ENCODE results near the gene STRIP1.

Gene STRIP1, protein sequence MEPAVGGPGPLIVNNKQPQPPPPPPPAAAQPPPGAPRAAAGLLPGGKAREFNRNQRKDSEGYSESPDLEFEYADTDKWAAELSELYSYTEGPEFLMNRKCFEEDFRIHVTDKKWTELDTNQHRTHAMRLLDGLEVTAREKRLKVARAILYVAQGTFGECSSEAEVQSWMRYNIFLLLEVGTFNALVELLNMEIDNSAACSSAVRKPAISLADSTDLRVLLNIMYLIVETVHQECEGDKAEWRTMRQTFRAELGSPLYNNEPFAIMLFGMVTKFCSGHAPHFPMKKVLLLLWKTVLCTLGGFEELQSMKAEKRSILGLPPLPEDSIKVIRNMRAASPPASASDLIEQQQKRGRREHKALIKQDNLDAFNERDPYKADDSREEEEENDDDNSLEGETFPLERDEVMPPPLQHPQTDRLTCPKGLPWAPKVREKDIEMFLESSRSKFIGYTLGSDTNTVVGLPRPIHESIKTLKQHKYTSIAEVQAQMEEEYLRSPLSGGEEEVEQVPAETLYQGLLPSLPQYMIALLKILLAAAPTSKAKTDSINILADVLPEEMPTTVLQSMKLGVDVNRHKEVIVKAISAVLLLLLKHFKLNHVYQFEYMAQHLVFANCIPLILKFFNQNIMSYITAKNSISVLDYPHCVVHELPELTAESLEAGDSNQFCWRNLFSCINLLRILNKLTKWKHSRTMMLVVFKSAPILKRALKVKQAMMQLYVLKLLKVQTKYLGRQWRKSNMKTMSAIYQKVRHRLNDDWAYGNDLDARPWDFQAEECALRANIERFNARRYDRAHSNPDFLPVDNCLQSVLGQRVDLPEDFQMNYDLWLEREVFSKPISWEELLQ

DNA sequence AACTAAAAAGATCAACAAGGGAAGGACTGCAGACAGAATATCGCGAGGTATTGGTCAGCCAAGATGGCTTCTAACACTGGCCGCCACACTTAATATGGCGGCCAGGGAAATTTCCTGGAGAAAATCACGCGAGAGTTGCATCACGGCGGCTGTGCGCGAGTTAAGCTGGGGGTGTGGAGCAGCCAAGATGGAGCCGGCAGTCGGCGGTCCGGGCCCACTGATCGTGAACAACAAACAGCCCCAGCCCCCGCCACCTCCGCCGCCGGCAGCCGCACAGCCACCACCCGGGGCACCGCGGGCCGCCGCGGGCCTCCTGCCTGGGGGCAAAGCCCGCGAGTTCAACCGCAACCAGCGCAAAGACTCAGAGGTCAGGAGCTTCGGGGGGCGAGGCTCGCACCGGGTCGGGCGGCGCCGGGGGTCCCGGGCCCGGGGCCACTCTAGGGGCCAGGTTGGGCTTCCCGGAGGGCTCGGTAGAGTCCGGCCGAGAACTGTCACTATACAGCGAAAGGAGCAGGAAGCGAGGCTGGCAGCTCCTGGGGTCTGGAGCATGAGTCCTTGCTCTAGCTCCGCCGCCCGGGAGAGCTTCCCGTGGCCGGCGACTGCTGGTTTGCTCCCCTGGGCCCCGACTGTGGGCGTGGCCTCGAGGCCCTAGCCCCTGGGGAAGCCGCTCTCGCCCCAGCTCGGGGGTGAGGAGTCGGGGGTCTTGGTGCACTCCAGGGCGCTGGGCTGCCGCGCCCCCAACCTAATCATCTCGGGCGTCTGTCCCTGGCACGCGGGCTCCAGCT is at the start of gene STRIP1:
Gene STRIP1, plus strand, starts transcription at position 174 of the 785 bp plus-strand sequence. Its CDS starts 14 bp downstream, at position 188.
- DNase-seq, result peak; percentile 94

DNA sequence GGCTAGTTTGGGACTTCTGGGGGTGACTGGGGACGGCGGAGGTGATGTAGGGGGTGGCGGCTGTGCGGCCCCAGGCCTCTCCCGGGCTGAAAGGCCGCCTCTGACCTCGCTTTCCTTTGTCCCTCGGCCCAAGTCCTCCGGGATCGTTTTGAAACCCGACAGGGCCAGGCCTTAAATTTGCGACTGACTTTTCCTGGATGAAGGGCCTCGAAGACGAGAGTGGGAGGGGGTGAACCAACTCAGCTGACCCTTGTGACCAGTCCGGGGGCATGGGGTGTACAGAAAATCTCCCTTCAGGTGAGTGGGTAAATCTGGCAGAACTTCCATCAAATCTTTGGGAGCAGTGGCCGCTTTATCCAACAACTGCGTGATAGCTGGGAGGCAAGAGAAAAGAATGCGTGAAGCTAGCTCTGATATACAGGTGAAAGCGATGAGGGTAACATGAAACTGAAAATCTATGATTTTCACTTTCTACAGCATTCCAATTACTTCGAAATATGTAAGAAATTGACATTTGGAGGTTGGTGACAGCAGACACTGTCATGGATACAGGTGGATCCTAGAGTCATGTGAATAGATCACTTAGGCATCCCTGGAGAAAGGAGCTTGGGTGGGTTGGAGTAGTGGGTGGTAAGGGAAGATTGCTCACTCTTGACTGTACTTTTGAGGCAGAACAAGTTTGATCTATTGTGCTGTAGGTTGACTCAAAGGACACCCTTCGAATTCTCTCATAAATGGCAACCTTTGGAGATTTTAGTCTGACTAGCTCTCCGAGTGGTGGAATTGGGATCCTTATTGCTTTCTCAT is 49.0 kb upstream of the STRIP1 start:
- no peak for DNase-seq

DNA sequence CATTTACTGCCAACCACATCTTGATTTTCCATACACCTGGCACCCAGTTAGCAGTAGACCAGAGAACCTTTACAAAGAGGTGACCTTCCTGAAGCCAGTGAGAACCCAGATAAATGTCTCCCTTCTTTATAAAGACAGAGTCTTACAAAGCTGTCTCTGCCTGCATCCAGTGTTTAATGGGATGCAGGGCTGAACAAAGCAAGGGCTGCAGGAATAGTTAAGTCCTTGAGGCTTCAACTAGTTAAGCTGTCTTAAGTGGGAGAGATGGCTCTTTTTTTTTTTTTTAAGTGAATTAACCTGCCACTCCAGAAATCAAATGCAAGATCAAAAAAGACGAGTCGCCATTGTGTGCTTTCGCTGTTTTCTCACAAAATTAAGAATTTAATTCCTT is 48.4 kb upstream of the STRIP1 start:
- no peak for DNase-seq

DNA sequence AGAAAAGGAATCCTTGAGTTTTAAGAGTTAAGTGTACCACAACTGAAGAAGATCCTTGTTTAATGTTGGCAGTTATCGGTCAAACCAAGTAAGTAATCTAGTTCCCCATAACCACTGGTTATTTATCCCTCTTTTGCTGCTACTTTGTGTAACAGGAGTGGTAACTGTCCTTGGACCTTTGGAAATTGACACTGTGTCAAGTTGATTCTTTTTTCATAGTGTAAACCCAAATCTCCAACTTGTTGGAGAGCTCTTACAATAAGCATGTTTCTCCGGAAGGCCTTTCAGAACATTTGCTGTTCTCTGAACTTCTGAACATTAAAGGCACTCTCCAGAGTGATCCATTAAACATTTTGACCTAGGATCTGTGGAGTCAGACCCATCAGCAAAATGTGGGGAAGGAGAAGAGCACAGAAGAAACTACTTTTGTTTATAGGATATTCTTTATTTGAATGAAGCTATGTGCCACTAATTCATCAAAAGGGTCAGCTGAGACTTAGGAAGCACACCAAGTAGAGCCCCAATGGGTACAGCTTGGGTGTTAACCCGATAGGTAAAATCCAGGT is 46.0 kb upstream of the STRIP1 start:
- DNase-seq, result no peak

DNA sequence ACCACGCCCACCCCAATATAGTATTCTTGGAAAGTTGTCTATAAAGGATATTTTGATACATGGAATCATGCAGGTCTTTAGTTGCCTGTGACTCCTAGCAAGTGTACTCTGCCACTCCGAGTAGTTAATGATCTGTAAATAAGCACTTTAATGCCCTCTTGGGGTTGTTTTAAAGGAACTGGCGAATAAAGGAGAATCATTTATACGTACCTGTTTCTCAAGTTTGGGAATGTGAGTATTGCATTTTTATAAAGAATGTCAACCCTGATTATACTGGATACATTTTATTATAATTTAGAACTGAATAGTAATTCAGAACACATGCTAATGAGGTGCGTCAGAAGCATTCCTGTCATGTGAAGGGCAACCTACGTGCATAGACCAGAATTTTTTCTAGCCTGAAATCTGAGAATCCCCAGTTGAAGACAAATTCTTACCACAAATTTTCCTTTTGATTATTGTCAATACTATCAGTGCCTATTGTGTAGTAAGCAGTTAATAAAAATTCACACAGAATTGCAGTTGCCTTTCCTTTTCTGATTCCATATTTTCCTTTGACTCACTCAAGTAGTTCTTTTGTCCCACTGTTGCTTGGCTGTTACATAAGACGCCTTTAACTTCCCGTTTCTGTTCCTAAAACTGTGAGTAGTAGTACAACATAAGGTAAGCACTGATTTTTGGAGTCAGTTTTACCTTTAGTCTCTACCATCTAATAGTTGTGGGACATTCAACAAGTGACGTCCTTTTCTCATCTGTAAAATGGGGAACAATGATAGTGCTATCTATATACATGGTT is 44.7 kb upstream of the STRIP1 start:
- DNase-seq, result no peak

DNA sequence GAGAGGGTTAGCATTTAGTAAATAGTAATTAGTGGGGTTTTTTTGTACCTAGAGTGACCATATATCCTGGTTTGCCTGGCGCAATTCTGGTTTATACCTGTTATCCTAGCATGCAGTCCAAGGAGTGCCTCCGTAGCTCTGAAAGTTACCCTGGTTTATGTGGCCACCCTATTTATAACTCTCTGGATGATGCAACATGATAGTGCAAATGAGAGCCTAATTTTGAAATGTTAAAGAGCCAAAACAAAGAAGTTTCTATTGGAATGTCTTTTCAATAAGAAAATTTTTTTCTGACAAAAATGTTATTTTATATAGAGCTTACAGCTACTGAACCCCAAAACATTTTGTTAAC is 44.1 kb upstream of the STRIP1 start:
- DNase-seq, result no peak

DNA sequence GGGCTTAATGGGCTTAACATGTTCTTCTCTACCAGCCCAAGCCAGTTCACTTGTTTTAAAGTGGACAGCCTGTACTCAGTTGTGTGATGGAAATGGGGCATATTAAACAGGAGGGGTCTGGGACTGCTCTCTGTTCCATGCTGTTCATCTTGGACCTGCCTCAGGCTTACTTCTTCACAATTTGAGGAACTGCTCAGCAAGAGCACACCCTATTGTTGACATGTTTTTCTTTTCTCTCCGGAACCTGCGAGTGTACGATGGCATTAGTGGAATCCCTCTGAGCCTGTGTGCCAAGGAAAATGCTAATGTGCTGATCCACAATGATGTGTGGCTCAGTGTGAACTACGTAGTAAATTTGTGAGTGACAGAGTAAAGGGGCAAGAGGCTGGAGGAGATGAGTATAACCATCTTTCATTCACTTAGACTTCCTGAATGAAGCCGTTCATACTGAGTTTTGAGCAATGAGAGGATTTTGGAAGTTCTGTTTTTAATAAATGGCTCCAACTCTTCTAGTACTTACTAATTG is 43.0 kb upstream of the STRIP1 start:
- DNase-seq, result no peak

DNA sequence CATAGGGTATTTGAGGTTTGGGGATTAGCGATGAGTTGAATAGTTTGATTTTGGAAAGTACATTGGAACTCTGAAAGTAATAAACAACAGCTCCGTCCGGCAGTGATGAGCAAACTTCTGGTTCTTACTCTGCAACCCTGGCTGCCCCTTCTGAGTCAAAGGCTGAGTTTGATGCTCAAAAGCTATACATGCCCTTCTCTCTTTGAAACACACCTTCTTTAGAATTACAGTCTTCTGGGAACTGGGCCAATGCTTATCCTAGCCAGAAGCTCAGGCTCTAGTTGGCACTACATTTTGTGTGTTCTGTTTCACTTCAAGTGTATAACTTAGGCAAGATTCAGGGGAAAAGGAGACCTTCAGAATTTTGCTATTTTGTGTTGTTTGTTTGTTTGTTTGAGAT is 40.5 kb upstream of the STRIP1 start:
- no peak for DNase-seq

DNA sequence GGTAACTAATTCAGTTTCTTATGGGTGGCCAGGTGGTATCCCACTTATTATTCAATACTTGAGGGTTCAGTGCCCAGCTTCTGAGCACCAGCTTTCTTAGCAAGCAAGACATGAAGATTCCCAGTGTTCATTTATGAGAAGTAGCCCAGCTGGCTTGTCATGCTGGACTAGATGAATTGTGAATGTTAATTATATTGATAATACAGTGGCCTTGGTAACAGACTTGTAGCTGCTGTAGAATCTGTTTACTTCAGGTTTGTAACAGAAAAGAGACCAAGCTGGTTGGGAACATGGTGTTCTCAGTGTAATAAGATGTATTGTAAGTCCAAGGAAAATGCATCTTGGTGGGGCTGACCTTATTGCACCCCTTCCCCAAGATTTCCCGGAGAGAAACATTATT is 39.8 kb upstream of the STRIP1 start:
- DNase-seq, result no peak

DNA sequence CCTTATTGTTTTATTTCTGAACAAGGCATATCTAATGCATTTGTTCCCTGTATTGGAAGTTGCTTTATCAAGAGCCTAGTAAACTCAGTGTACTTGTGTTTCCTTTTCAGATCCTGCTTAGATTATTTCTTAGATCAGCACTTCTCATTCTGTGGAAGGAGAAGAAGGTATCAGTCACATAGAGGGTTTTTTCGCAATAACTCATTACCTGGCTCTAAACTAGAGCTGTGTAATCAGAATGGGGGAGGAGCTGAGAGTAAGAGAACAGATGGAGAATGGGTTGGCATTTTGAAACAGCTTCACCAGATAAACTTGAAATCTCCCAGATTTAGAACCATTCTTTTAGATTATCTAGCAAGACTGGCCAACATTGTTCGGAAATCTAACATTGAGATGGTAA is 38.9 kb upstream of the STRIP1 start:
- DNase-seq, result no peak

DNA sequence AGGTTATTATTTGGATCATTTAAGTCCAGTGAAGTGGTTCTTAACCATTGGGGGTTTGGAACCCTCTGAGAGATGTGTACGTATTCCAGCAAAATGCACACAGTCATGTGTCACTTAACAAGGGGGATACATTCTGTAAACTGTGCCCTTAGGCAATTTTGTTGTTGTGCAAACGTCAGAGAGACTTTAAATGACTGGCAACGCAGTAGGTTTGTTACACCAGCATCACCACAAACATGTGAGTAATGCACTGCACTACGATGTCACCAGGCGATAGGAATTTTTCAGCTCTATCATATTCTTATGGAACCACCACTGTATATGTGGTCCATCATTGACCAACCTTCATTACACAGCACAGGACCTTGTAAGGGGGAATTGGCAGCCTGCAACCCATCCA is 37.9 kb upstream of the STRIP1 start:
- DNase-seq, result no peak

DNA sequence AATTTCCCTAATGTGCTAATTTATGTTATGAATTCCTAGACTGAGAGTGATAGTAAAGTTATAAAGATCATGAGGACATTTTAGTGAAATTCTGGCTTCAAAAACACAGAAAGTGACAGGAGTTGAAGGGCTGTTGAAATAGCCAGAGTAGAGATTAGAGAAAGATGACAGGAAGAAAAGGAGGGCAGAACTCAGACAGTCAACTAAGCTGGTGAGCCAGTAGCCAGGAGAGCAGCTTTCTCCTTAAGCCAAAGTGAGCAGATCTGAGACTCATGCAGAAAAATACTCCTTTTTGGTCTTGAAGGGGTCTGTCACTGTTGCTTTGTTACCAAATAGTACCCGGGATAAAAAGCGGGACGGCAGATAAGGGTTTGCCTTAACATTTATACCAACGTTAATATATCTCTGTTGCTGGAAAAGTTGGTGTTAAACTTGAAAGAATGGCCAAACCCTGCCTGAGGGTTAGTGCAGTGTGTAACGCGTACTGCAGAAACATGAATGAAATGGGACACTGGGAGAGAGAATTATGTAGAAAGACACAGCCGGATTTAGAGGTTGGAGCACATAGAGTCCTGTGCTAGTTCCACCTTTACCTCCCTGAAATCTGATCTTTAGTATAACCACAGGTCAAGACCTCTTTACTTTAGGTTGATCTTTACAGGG is 37.1 kb upstream of the STRIP1 start:
- no peak for DNase-seq

DNA sequence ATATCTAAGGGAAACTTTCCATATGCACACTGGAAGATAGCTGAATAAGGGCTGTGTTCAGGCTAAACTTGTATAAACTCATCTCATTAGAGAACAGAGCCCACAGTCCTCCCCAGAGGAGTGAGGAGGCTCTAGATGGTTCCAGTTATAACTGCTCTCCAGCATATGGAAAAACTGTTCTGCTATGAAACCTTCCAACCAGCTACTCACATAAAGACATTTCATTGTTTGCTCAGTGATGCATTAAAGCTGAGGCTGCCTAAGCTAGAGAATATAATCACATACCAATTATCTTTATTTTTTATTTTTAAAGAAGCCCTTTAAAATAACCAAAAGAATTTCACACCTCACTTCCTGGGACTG is 36.6 kb upstream of the STRIP1 start:
- no peak for DNase-seq

DNA sequence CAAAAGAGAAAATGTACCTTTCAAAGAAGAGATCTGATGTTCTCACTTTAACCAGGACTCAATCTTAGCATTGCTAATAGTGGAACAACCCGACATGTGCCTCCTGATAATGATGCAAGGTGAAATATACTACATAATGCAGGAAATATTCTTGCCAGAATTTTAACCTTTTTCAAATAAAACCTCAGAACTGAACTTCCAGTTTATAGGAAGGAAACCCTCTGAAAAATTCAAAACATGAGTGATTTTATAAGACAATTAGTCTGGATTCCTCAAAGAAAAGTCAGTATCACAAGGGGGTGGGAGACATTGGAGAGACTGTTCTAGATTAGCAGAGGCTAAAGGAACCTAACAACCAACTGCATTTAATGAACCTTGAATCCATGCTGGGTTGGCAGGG is 31.7 kb upstream of the STRIP1 start:
- DNase-seq, result no peak

DNA sequence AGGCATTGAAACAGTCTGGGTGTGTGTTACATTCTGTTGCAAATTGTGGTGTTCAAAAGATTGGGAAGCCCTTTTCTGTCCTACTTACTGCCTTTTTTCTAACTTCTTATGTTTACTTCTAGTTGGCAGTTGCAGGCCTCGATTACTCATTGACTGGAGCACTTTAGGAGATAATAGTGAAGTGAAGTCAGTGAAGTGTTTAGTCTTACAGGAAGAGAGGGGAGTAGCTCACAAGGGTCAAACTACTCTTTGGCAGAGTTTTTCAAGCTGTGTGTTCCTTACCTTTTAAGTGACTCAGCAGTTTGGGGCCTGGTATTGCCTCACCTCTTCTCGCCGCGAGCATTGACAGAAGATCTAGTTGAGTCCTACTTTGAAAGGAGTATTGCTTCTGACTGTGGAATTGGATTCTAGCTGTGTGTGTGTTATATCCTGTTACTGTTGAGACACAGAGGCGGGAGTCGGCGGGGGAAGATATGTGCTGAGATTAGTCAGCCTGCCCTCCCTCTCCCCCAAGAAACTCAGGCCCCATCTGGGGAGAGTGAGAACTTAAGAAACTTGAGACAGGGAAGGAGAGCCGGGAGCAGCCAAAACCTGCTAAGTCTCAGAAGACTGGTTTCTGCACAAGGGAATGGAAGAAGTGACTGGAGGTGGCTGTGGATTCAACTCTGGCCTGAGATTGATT is 30.5 kb upstream of the STRIP1 start:
- DNase-seq, result no peak

DNA sequence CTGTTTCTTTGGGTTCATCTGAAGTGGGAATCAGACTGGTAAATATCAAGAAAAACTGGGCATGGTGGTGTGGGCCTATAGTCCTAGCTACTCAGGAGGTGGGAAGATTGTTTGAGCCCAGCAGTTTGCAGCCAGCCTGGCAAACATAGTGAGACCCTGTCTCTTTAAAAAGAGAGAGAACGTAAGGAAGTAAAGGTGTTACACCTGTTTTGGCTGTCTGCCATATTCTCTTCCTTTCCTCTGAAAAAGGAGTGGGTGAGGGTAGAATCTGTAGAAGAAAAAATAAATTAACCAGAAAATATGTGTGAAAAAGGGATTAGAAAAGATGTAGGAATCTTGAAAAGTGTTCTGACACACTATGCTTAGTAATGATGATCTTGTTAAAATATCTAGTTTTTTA is 29.8 kb upstream of the STRIP1 start:
- DNase-seq, result no peak

DNA sequence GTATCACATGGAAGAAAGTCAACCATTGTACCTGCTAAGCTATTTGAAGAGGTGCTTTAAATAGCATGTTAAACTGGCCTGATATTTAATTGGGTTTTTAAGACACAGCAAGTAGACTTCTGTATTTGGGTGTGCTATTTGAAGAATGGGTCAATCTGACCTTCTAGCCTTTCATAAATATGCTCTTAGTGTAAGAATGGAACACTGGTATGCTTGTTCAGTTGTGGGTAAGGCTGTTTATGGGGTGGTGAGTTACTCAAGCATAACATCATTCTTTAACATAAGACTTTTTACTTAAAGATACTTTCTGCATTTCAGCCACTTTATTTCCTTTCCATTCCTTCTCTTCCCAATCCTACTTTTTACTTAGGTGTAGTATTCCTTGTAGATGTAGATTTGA is 28.5 kb upstream of the STRIP1 start:
- DNase-seq, result no peak

DNA sequence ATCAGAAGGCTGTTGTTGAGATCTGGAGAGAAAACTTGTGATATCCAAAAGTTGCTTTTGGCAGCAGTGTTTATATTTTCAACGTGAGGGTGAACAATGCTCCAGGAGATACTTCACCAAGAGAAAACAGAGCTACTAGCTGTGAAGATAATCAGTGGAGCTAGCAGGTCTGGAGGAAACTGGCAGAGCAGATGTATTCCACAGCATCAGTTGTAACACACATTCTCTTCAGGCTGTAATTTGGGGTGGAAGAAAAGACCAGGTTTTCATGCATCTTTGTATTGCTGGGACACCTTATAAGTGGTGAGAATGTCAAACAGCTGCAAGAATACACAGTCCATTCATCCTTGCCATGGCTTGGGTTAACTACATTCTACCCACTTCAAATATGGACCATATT is 27.9 kb upstream of the STRIP1 start:
- DNase-seq, result no peak

DNA sequence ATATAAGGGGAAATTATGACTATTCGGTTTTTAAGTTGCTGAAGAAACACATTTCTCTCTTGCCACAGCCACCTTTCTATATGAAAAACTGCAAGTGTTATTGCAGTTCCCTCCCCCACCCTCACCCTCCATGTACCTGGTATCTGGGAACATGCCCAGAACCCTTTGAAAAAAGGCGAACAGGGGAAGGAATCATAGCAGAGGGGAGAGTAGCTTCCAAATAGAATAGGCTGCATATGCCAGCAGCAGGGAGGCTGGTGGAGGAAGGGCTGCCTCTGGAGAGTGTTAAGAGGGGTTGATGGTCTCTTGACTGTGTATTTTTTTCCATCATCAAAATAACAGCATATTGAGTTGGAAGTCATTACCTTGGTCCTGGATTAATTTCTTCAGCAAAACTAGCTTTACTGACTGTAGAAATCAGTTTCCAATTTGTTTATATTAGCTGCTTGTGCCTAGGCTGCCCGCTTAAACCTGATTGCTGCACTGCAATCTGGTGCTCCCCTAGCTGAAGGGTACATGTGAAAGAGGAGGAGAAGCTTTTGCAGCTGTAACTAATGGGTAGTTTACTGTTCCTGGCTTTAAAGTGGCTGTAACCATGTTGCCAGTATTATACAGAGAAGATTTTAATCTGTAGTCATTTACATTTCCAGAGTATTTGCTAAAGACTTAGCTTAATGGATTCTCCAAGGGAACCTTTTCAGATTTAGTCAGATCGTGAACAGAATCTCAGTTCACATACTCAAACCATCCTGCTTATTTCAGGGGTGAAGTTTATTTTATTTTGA is 27.2 kb upstream of the STRIP1 start:
- peak; percentile 37 for DNase-seq

All from NCI-H1436 (cell line).